MM.1S (cell line): ENCODE results near the gene DPH7.

Experiments
- DNase-seq: peaks from one replicate; pipeline ENCODE4 v3.0.0-alpha.2; 2015
- H2AFZ ChIP-seq: fragments of 300-600 bp; sonication (generic); 2 replicates; pipeline ENCODE4 v1.6.0; 2016; ENCODE audit warnings: antibody characterized with exemption, low read length
- H3F3A ChIP-seq: fragments of 300-600 bp; sonication (generic); 2 replicates; pipeline ENCODE4 v1.6.1; 2016; ENCODE audit warnings: mild to moderate bottlenecking, antibody characterized with exemption, low read length, moderate library complexity, mixed read lengths; ENCODE audit not compliant: insufficient read depth
- H3K27ac ChIP-seq: fragments of 300-600 bp; sonication (generic); 2 replicates; pipeline ENCODE4 v1.5.1; 2016; ENCODE audit warnings: mild to moderate bottlenecking, low read length
- H3K27me3 ChIP-seq: fragments of 300-600 bp; sonication (generic); replicated peaks from 2 replicates; pipeline ENCODE4 v1.6.0; 2016; ENCODE audit warnings: low read length; ENCODE audit not compliant: insufficient read depth
- H3K36me3 ChIP-seq: fragments of 300-600 bp; sonication (generic); replicated peaks from 2 replicates; pipeline ENCODE4 v1.6.1; 2016; ENCODE audit warnings: mild to moderate bottlenecking, low read length, mixed read lengths; ENCODE audit not compliant: insufficient read depth
- H3K4me1 ChIP-seq: fragments of 300-600 bp; sonication (generic); 2 replicates; pipeline ENCODE4 v1.6.1; 2016; ENCODE audit warnings: low read length, mixed read lengths
- H3K4me2 ChIP-seq: fragments of 300-600 bp; sonication (generic); 2 replicates; pipeline ENCODE4 v1.6.0; 2016; ENCODE audit warnings: low read depth, low read length
- H3K4me3 ChIP-seq: fragments of 300-600 bp; sonication (generic); 2 replicates; pipeline ENCODE4 v1.5.1; 2016; ENCODE audit warnings: low read length, mixed read lengths
- H3K79me2 ChIP-seq: fragments of 300-600 bp; sonication (generic); 2 replicates; pipeline ENCODE4 v1.6.1; 2016; ENCODE audit warnings: mixed run types, low read length, mixed read lengths
- H3K9ac ChIP-seq: fragments of 300-600 bp; sonication (generic); 2 replicates; pipeline ENCODE4 v1.6.1; 2016; ENCODE audit warnings: low read length, mixed read lengths
- H3K9me2 ChIP-seq: fragments of 300-600 bp; sonication (generic); replicated peaks from 2 replicates; pipeline ENCODE4 v1.6.1; 2016; ENCODE audit warnings: mild to moderate bottlenecking, low read length, mixed read lengths; ENCODE audit not compliant: insufficient read depth
- H3K9me3 ChIP-seq: fragments of 300-600 bp; sonication (generic); replicated peaks from 2 replicates; pipeline ENCODE4 v1.6.1; 2016; ENCODE audit warnings: mild to moderate bottlenecking, low read length, mixed read lengths; ENCODE audit not compliant: insufficient read depth
- H4K20me1 ChIP-seq: fragments of 300-600 bp; sonication (generic); 2 replicates; pipeline ENCODE4 v1.6.1; 2016; ENCODE audit warnings: mild to moderate bottlenecking, low read length, moderate library complexity, mixed read lengths; ENCODE audit not compliant: insufficient read depth
- CTCF ChIP-seq: fragments of 300-600 bp; sonication (generic); IDR thresholded peaks from 2 replicates; pipeline ENCODE4 v1.5.1; 2016; ENCODE audit warnings: antibody characterized with exemption, low read length, mixed read lengths
- EZH2 ChIP-seq: fragments of 300-600 bp; sonication (generic); optimal IDR thresholded peaks from 2 replicates; pipeline ENCODE3; 2017; ENCODE audit warnings: low read depth, mild to moderate bottlenecking, antibody characterized with exemption, low read length, mixed read lengths
- EZH2phosphoT487 ChIP-seq: fragments of 300-600 bp; sonication (generic); IDR thresholded peaks from 2 replicates; pipeline ENCODE4 v1.6.1; 2018; ENCODE audit warnings: antibody characterized with exemption, low read length

Gene DPH7

GRCh38 chr9:137619240-137620047 lies 40.7 kb upstream of the DPH7 start:
- H3K9me2 ChIP-seq = no peaks in the 10 kb centered on the region
- H3F3A ChIP-seq = peaks cover 9% of the 10 kb centered on the region
- H3K27ac ChIP-seq = peak overlapping the region; percentile 60
- peaks cover 14% of the 10 kb centered on the region for H3K4me1 ChIP-seq
- H2AFZ ChIP-seq = peak overlapping the region; percentile 47
- H3K36me3 ChIP-seq = 0 out of 2 replicates have a peak, but pooled peaks cover 6% of the 10 kb centered on the region
- DNase-seq = peak; percentile 28
- no peaks in the 10 kb centered on the region for H3K9me3 ChIP-seq
- TF ChIP-seq EZH2phosphoT487 = no peak
- TF ChIP-seq CTCF = no peak
- no peak for TF ChIP-seq EZH2
- H3K4me2 ChIP-seq = peak overlapping the region; percentile 84
- H3K27me3 ChIP-seq = no peaks in the 10 kb centered on the region
- peaks cover 9% of the 10 kb centered on the region for H4K20me1 ChIP-seq
- H3K79me2 ChIP-seq = peaks cover 89% of the 10 kb centered on the region
- peak overlapping the region; percentile 84 for H3K4me3 ChIP-seq
- peak overlapping the region; percentile 73 for H3K9ac ChIP-seq

- peak; percentile 92 for DNase-seq
These were observed 39.7 kb upstream of the DPH7 start, which contains the start of gene EHMT1 for GRCh38 chr9:137618105-137619067. TSS of gene EHMT1 (plus strand) at chr9:137619005. CDS start at chr9:137619029, 24 bp downstream.

More at GRCh38 chr9:137618105-137619067, 39.7 kb upstream of the DPH7 start, which contains the start of gene EHMT1:
- TF ChIP-seq EZH2 (no peak), CTCF (no peak), EZH2phosphoT487 (no peak)
- H3K9me3 ChIP-seq = no peaks in the 10 kb centered on the region
- peaks cover 9% of the 10 kb centered on the region for H3F3A ChIP-seq
- peaks cover 78% of the 10 kb centered on the region for H3K79me2 ChIP-seq
- peak within 1 kb of the TSS; percentile 67 for H3K27ac ChIP-seq
- peak within 1 kb of the TSS; percentile 47 for H2AFZ ChIP-seq
- peaks cover 14% of the 10 kb centered on the region for H3K4me1 ChIP-seq
- H3K36me3 ChIP-seq = 0 out of 2 replicates have a peak, but pooled peaks cover 6% of the 10 kb centered on the region
- peak within 1 kb of the TSS; percentile 97 for H3K4me2 ChIP-seq
- no peaks in the 10 kb centered on the region for H3K9me2 ChIP-seq
- peak within 1 kb of the TSS; percentile 77 for H3K9ac ChIP-seq
- peaks cover 9% of the 10 kb centered on the region for H4K20me1 ChIP-seq
- peak within 1 kb of the TSS; percentile 84 for H3K4me3 ChIP-seq
- no peaks in the 10 kb centered on the region for H3K27me3 ChIP-seq
